Pancreas (tissue), 10 donors: ENCODE measurements around the gene KLHL11. TPM values are rescaled to one million over a fixed set of nuclear protein-coding genes. Genes with fewer than 3 reads are reported as not detected.

ENCODE experiments used
- ATAC-seq, 4 donors: fragments of 200-7000 bp; cut with Tn5 transposase; one replicate each; pipeline versions ENCODE4 v1.8.0 to v1.9.1; 2020; ENCODE audit warnings: mild to moderate bottlenecking in 4 of 4, moderate library complexity in 4 of 4
- DNase-seq, 6 donors: peaks; one replicate each; pipeline ENCODE4 v3.0.0-alpha.2; 2020
- FAIRE-seq: peaks from 2 replicates; lab custom pipeline; 2012; peaks lifted over from hg19 to GRCh38; lab: Jason Lieb, UNC
- H3K27ac ChIP-seq, 4 donors: fragments of 200-600 bp; sonication (generic); 1 replicate in 3 of 4; 2 replicates in 1 of 4; pipeline versions ENCODE4 v1.5.0 to v1.8.0; 2020
- H3K27me3 ChIP-seq, 4 donors: fragments of 200-600 bp; one replicate each; pipeline ENCODE4 v1.8.0; 2021
- H3K36me3 ChIP-seq, 3 donors: fragments of 200-600 bp; sonication (generic) in 1 of 3; one replicate each; pipeline versions ENCODE4 v1.5.0 to v1.8.0; 2020 to 2021
- H3K4me1 ChIP-seq, 3 donors: fragments of 200-600 bp; one replicate each; pipeline ENCODE4 v1.8.0; 2021
- H3K4me3 ChIP-seq, 4 donors: fragments of 200-600 bp; sonication (generic) in 2 of 4; one replicate each; pipeline versions ENCODE4 v1.5.0 to v1.8.0; 2020 to 2021
- H3K9me3 ChIP-seq, 4 donors: fragments of 200-600 bp; one replicate each; pipeline ENCODE4 v1.8.0; 2021
- CTCF ChIP-seq, 4 donors: fragments of 200-600 bp; sonication (generic) in 3 of 4; IDR thresholded peaks; one replicate each; pipeline versions ENCODE4 v1.5.0 to v1.8.0; 2021; ENCODE audit warnings: antibody characterized with exemption in 4 of 4
- WGBS, 2 donors: extraction: QIAGEN DNeasy Blood & Tissue Kit; methylation state at CpG; one replicate each; pipeline ENCODE4 v1.1.7; 2013; 5-methylcytosine and 5-hydroxymethylcytosine counted together
- intact Hi-C, 3 donors: fragments of 100-400 bp; cut with DNase I; formaldehyde crosslinking; loops; one replicate each; pipeline versions ENCODE4 v1.11.1 to v1.14.2; 2022
- polyA plus RNA-seq, 2 donors: library from polyadenylated mRNA; stranded (reverse); fragments of 200-250 nt; gene quantifications; one replicate each; pipeline ENCODE4 v1.2.3, GENCODE V29; 2013
- total RNA-seq, 6 donors: library from RNA; stranded (reverse); fragmentation: NEBNext Ultra II Directional in 4 of 6; extraction: Animal tissue kit (Norgen Biotek cat#: 25700) in 4 of 6; gene quantifications; one replicate each; pipeline versions ENCODE4 v1.2.1 to v1.2.4, GENCODE V29; 2021 to 2023
- donor health status: healthy with polysubstance abuse.
- donor health status: DM: no; HTN: no; CAD: no; lungs with moderate emphysema.
- donor health status: DM: no; HTN: no; CAD: no.
- donor health status: control.
- donor health status: control.
- donor health status: Bipolar disorder and iron deficiency.
- donor health status: DM: yes; HTN: yes; CAD: no.
- donor health status: DM: no; HTN: no; CAD: no.
- donor health status: DM: no; HTN: no; CAD: no.
- donor health status: DM: yes; HTN: yes; CAD: no.

The KLHL11 gene
- total and polyA plus RNA-seq, 8 donors, result 0.61 to 7.8 (median 5.2) TPM

- WGBS, 2 donors, result 60 to 67% methylated on average over 11 of the region's 11 CpGs
- TF ChIP-seq CTCF (IDR thresholded peaks at IDR 0.05), result no peak
- Histone ChIP-seq H3K9me3 (no peaks in the 10 kb centered on the region), H3K4me1 (peaks cover 0 to 1% (median 0%) of the 10 kb centered on the region in 3 donors), H3K4me3 (no peak overlapping the region), H3K27me3 (no peaks in the 10 kb centered on the region), H3K36me3 (peaks cover 3 to 57% (median 14%) of the 10 kb centered on the region in 3 donors), H3K27ac (no peak overlapping the region)
- intact Hi-C loops, result no loop called here
- DNase-seq (no peak), FAIRE-seq (no peak), ATAC-seq (no peak)
These were observed 36.4 kb upstream of the KLHL11 start for GRCh38 chr17:41901646-41902045.

- DNase-seq, result no peak
- Histone ChIP-seq H3K4me3 (no peak overlapping the region), H3K4me1 (peaks cover 0 to 13% (median 0%) of the 10 kb centered on the region in 3 donors), H3K36me3 (peaks cover 3 to 51% (median 28%) of the 10 kb centered on the region in 3 donors), H3K27me3 (no peaks in the 10 kb centered on the region), H3K27ac (no peak overlapping the region), H3K9me3 (no peaks in the 10 kb centered on the region)
- TF ChIP-seq CTCF (IDR thresholded peaks at IDR 0.05), result no peak
- no peak for FAIRE-seq
- ATAC-seq, result no peak
- intact Hi-C loops, result no loop called here
- WGBS, 2 donors, result 93% methylated on average over 6 of the region's 6 CpGs
These were observed 31.5 kb upstream of the KLHL11 start for GRCh38 chr17:41896726-41897125.

GRCh38 chr17:41895617-41896016, 30.4 kb upstream of the KLHL11 start:
- ATAC-seq (peak; percentile 14 to 60 (median 48)), FAIRE-seq (no peak), DNase-seq (peak in 2 of 6 donors; percentile 47 to 58)
- peaks cover 7 to 54% (median 35%) of the 10 kb centered on the region in 3 donors for H3K36me3 ChIP-seq
- H3K9me3 ChIP-seq, result no peaks in the 10 kb centered on the region
- no peak overlapping the region for H3K4me3 ChIP-seq
- H3K4me1 ChIP-seq, result peaks cover 0 to 13% (median 0%) of the 10 kb centered on the region in 3 donors
- 20 to 29% methylated on average over 5 of the region's 5 CpGs for WGBS, 2 donors
- peak overlapping the region in 3 of 4 donors; percentile 26 to 58 (median 53) for H3K27ac ChIP-seq
- TF ChIP-seq CTCF (IDR thresholded peaks at IDR 0.05), result no peak
- no peaks in the 10 kb centered on the region for H3K27me3 ChIP-seq
- intact Hi-C loops, result no loop called here

DNA sequence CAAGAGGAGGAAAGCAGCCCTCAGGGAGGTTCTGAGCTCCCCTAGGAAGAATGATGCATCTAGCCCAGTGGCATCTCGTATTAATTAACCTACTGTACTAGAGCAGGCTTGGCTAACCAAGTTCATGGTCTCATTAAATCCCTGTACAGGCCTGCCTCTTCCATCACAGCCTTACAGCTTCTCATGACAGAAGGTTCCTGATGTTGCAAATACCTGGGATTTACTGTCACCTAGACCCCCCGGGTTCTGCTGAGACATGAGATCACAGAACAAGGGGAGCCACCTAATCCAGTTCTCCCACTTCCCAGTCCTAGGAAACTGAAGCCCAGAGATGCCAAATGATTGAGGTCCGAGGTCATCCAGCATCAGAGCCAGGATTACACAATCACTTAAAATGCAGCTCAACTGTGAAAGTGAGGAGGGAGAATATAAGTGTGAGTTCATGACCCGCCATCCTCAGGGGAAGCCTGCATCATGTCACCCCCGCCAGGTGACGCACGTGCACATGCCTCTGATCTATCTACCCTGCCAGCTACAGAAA, 29.6 kb upstream of the KLHL11 start:
- no peak for DNase-seq
- no peak for TF ChIP-seq CTCF (IDR thresholded peaks at IDR 0.05)
- 31 to 32% methylated on average over 7 of the region's 7 CpGs for WGBS, 2 donors
- H3K4me3 ChIP-seq, result no peak overlapping the region
- H3K27me3 ChIP-seq, result no peaks in the 10 kb centered on the region
- peaks cover 0 to 13% (median 0%) of the 10 kb centered on the region in 3 donors for H3K4me1 ChIP-seq
- H3K36me3 ChIP-seq, result peaks cover 11 to 59% (median 35%) of the 10 kb centered on the region in 3 donors
- H3K9me3 ChIP-seq, result no peaks in the 10 kb centered on the region
- intact Hi-C loops, result no loop called here
- peak in 3 of 4 donors; percentile 31 to 45 (median 37) for ATAC-seq
- FAIRE-seq, result no peak
- peak overlapping the region in 3 of 4 donors; percentile 26 to 58 (median 53) for H3K27ac ChIP-seq

DNA sequence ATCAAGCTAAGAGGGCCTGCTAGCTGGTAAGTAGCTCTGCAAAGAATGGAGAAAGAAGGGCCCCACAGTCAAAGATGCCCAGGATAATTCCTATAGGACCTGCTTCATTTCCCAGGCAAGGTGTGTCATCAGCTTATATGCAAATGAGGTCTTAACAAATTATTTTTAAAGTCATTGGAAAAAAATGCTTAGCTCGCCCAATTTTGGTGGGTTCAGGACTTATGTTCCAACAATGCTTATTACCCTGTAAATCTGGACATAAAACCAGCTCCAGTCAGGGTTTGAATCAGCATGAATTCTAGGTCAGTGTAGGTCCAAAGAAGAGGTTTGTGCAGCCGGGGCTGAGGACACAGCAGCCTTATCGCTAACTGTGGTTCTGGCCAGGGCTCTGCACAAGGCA, 28.2 kb upstream of the KLHL11 start:
- WGBS, 2 donors, result 71 to 89% methylated on average over 3 of the region's 3 CpGs
- no peak for FAIRE-seq

More for the DNA sequence above, 28.2 kb upstream of the KLHL11 start:
- Histone ChIP-seq H3K4me3 (no peak overlapping the region), H3K9me3 (no peaks in the 10 kb centered on the region), H3K27me3 (no peaks in the 10 kb centered on the region), H3K27ac (no peak overlapping the region), H3K36me3 (peaks cover 13 to 64% (median 35%) of the 10 kb centered on the region in 3 donors), H3K4me1 (peaks cover 0 to 13% (median 0%) of the 10 kb centered on the region in 3 donors)
- intact Hi-C loops, result no loop called here
- ATAC-seq, result no peak
- no peak for DNase-seq
- TF ChIP-seq CTCF (IDR thresholded peaks at IDR 0.05), result no peak
